Osteoblast (primary cell): ENCODE measurements around the gene PRDM12. TPM values are rescaled to one million over a fixed set of nuclear protein-coding genes. Genes with fewer than 3 reads are reported as not detected.

Experiments
- DNase-seq: peaks from one replicate; pipeline ENCODE4 v3.0.0; 2011; ENCODE audit warnings: low spot score, mixed read lengths; ENCODE audit not compliant: insufficient read length; ENCODE audit errors: missing footprints
- H2AFZ ChIP-seq: 2 replicates; pipeline ENCODE4 v1.6.0; 2011; ENCODE audit warnings: mild to moderate bottlenecking, low read length
- H3K27ac ChIP-seq: 2 replicates; pipeline ENCODE4 v1.5.1; 2011; ENCODE audit warnings: mild to moderate bottlenecking, low read depth, low read length, moderate library complexity
- H3K27me3 ChIP-seq: 2 replicates; pipeline ENCODE4 v1.6.0; 2012; ENCODE audit warnings: mild to moderate bottlenecking, control low read depth, inconsistent platforms, low read length, moderate library complexity; ENCODE audit not compliant: insufficient read depth
- H3K36me3 ChIP-seq: 2 replicates; pipeline ENCODE4 v1.5.1; 2011; ENCODE audit warnings: mild to moderate bottlenecking, low read length, control low read depth, moderate library complexity; ENCODE audit not compliant: insufficient read depth
- H3K4me1 ChIP-seq: 2 replicates; pipeline ENCODE4 v1.5.1; 2011; ENCODE audit warnings: mild to moderate bottlenecking, low read length, control low read depth, moderate library complexity; ENCODE audit not compliant: insufficient read depth
- H3K4me2 ChIP-seq: 2 replicates; pipeline ENCODE4 v1.6.0; 2011; ENCODE audit warnings: mild to moderate bottlenecking, low read length; ENCODE audit not compliant: insufficient read depth
- H3K4me3 ChIP-seq: fragments of 200-600 bp; sonication (generic); 3 replicates; pipeline ENCODE4 v1.5.1; 2012; ENCODE audit warnings: mild to moderate bottlenecking, low read length, inconsistent platforms; ENCODE audit not compliant: insufficient read depth
- H3K79me2 ChIP-seq: 2 replicates; pipeline ENCODE4 v1.6.0; 2012; ENCODE audit warnings: mild to moderate bottlenecking, low read length, control low read depth, inconsistent platforms; ENCODE audit not compliant: insufficient read depth
- H3K9me3 ChIP-seq: 2 replicates; pipeline ENCODE4 v1.5.1; 2011; ENCODE audit warnings: low read depth, low read length, control low read depth
- H4K20me1 ChIP-seq: 2 replicates; pipeline ENCODE4 v1.6.0; 2012; ENCODE audit warnings: mild to moderate bottlenecking, low read length, control low read depth; ENCODE audit not compliant: insufficient read depth
- CTCF ChIP-seq: IDR thresholded peaks from 2 replicates; pipeline ENCODE4 v1.5.1; 2011; ENCODE audit warnings: mild to moderate bottlenecking, low read depth, low read length, moderate library complexity; ENCODE audit errors: extremely low read depth
- total RNA-seq: library from RNA; depleted of rRNA; stranded (reverse); fragments of >200 nt; gene quantifications from 2 replicates; pipeline ENCODE4 v1.2.3, GENCODE V29; 2012

PRDM12 gene
- not detected in 2 replicates for total RNA-seq

- no peaks in the 10 kb centered on the region for H3K9me3 ChIP-seq
- H3K79me2 ChIP-seq, result no peaks in the 10 kb centered on the region
- no peaks in the 10 kb centered on the region for H3K36me3 ChIP-seq
- H3K4me1 ChIP-seq, result no peaks in the 10 kb centered on the region
- no peak within 1 kb of the TSS for H3K4me2 ChIP-seq
- peaks cover 86% of the 10 kb centered on the region for H3K27me3 ChIP-seq
- H2AFZ ChIP-seq, result no peak within 1 kb of the TSS
- peak; percentile 87 for DNase-seq
- no peak within 1 kb of the TSS for H3K27ac ChIP-seq
- no peak for TF ChIP-seq CTCF
- H3K4me3 ChIP-seq, result no peak within 1 kb of the TSS
- no peaks in the 10 kb centered on the region for H4K20me1 ChIP-seq
Observed at GRCh38 chr9:130664251-130665028, at the start of gene PRDM12. TSS of gene PRDM12 (plus strand) at chr9:130664594. CDS start at chr9:130664654, 60 bp downstream.

GRCh38 chr9:130616451-130616850, 47.9 kb upstream of the PRDM12 start:
- H3K4me2 ChIP-seq, result no peak overlapping the region
- peaks cover 98% of the 10 kb centered on the region for H3K36me3 ChIP-seq
- TF ChIP-seq CTCF, result no peak
- H3K79me2 ChIP-seq, result peaks cover 5% of the 10 kb centered on the region
- H2AFZ ChIP-seq, result no peak overlapping the region
- DNase-seq, result no peak
- H3K27me3 ChIP-seq, result no peaks in the 10 kb centered on the region
- H4K20me1 ChIP-seq, result no peaks in the 10 kb centered on the region
- no peaks in the 10 kb centered on the region for H3K4me1 ChIP-seq
- H3K27ac ChIP-seq, result no peak overlapping the region
- no peaks in the 10 kb centered on the region for H3K9me3 ChIP-seq
- H3K4me3 ChIP-seq, result no peak overlapping the region

GRCh38 chr9:130623466-130623865, 40.9 kb upstream of the PRDM12 start:
- no peak overlapping the region for H2AFZ ChIP-seq
- no peaks in the 10 kb centered on the region for H3K27me3 ChIP-seq
- no peaks in the 10 kb centered on the region for H3K9me3 ChIP-seq
- no peak overlapping the region for H3K4me3 ChIP-seq
- H3K36me3 ChIP-seq, result peaks cover 83% of the 10 kb centered on the region
- H4K20me1 ChIP-seq, result no peaks in the 10 kb centered on the region
- no peak for TF ChIP-seq CTCF
- no peak overlapping the region for H3K4me2 ChIP-seq
- no peak overlapping the region for H3K27ac ChIP-seq
- H3K4me1 ChIP-seq, result no peaks in the 10 kb centered on the region
- DNase-seq, result no peak
- no peaks in the 10 kb centered on the region for H3K79me2 ChIP-seq

GRCh38 chr9:130624154-130624553, 40.2 kb upstream of the PRDM12 start:
- Histone ChIP-seq H2AFZ (no peak overlapping the region), H3K4me2 (no peak overlapping the region), H3K27ac (no peak overlapping the region), H4K20me1 (no peaks in the 10 kb centered on the region), H3K27me3 (no peaks in the 10 kb centered on the region), H3K36me3 (peaks cover 79% of the 10 kb centered on the region), H3K79me2 (no peaks in the 10 kb centered on the region), H3K4me1 (no peaks in the 10 kb centered on the region), H3K4me3 (no peak overlapping the region), H3K9me3 (no peaks in the 10 kb centered on the region)
- no peak for TF ChIP-seq CTCF
- DNase-seq, result no peak
